HG03103 (cell line): ENCODE measurements around the gene MACROH2A1.

Source experiments
- ATAC-seq: cut with Tn5 transposase; IDR thresholded peaks from one replicate; pipeline ENCODE4 v1.9.1; 2021; ENCODE audit warnings: low read depth; ENCODE audit not compliant: unreplicated experiment

MACROH2A1 gene

DNA sequence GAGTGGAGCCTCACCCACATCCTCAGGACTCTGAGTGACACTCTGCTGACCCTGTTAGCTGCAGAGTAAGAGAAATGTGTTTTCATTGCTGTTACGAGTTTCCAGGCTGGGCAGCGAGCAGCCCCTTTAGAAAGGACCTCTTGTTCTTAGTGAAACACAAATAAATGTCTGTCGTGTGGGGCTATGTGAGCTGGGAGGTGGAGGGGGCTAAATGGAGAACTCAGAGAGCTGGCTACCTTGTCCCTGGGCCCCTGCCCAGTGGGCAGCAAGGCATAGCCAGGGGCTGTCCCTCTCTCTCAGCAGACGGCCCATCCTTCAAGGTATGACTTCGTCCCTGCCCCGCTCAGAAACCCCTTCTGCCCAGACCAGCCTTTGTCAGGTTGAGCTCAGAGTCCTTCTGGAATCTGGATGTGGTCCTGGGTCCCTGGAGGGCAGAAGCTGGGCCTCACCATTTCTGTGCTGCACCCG lies 38.0 kb upstream of the MACROH2A1 start:
- ATAC-seq: no peak

GRCh38 chr5:135435467-135436330 lies 36.7 kb upstream of the MACROH2A1 start:
- ATAC-seq: no peak

DNA sequence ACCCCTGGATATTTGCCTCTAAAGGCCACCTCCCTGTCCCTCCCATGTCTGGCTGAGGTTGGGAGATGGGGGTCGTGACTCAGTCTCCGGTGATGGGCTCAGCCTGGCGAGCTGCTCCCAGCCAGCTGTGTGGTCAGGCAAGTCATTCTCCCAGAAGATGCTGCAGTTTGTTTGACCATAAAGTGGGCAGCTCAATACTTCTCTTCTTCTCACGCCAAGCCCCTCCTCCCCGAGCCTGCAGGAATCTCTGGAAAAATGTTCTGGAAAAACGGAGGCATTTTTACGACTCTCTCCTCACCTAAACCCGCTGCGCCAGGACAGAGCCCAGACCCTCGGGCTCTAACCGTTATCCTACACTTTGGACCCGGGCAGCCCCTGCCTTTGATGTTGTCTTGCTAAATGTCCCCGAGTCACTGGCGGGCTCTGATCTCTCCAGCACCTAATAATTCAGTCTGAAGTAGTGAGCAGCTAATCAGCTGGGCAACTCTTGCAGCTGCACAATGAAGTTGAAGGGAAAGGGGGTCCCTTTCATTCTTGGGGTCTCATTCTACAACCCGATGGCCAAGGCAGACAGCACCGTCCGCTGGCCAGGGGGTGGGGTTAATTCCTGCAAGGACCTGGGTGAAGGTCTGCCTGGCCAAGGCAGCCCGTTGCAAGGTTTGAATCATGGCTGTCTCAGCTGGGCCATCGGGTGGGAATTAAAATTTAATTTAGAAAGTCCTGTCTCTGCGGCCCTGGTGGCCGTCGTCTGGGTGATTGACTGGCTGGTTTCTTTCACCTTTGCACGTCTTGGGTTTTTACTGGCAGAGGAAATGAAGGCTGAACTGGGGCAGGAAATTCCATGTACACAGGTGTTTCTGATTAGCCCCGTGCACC lies 35.8 kb upstream of the MACROH2A1 start:
- ATAC-seq: no peak

GRCh38 chr5:135433681-135434426 lies 34.8 kb upstream of the MACROH2A1 start:
- ATAC-seq: no peak

- ATAC-seq: no peak
Observed at GRCh38 chr5:135432113-135432512, 33.1 kb upstream of the MACROH2A1 start.

DNA sequence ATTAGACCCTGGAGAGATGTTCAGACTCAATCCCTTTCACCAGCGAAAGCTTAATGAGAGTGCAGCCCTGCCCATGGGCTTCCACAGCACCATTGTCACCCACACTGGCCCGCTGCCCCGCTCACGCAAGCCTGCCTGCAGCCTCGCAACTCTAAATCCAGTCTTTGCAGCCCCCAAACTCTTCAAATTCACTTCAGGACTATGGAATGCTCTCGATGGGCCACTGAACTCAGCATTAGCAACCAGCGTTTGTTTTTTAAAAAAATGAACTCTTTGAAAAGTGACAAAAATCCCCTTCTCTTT lies 31.1 kb upstream of the MACROH2A1 start:
- ATAC-seq: no peak

DNA sequence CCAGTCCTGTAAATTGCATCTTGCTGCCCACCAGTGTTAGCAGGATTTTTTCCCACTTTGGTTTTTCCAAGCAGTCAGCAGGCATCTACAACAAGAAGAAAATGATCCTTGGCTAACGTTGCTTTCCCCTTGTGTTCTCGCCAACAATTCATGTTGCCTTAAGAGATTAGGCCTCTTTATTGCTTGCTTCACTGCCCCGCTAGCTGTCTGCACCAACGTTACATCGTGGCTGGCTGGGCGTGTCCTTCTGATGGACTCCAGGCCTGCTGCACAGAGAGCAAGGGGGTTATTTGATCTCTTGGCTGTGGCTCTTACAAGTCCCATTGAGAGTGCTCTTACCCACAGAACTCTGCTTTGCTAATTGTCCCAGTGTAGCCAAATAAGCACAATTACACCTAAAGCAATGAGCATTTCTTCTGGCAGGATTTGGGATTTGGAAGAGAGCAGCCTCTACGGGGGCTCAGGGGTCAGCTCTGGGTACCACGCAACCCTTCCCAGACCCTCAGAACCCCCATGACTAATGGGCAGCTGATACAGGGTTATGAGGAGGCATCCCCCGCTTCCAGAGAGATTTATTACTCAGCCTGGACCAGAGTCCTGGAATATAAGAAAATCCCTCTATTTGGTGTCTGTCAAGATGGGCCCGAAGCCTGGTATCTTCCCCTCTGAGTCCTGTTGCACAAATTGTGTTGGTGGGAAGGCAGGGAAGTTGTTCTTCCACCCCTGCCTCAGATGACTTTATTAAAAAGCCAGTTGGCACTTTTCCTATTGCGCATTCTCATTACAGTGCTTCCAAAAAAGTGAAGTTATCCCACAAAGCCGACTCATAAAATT lies 30.5 kb upstream of the MACROH2A1 start:
- ATAC-seq: no peak

DNA sequence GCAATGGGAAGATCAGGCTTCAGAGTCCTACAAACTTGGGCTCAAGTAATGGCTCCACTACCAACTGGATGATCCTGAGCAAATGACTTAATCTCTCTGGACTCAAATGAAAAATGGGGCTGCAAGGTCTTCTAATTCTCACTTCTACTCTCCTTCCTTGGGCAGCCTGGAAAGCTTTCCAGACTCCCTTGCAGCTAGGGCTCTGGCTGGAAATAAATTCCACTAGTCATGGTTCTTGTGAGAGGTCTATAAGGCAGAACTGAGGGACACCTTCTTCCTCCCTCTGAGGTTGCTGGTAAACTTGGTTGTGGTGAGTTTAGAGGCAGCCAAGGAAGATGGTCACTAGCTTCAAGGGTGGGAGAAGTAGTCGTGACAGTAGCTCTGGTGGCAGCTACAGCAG lies 29.6 kb upstream of the MACROH2A1 start:
- no peak for ATAC-seq

DNA sequence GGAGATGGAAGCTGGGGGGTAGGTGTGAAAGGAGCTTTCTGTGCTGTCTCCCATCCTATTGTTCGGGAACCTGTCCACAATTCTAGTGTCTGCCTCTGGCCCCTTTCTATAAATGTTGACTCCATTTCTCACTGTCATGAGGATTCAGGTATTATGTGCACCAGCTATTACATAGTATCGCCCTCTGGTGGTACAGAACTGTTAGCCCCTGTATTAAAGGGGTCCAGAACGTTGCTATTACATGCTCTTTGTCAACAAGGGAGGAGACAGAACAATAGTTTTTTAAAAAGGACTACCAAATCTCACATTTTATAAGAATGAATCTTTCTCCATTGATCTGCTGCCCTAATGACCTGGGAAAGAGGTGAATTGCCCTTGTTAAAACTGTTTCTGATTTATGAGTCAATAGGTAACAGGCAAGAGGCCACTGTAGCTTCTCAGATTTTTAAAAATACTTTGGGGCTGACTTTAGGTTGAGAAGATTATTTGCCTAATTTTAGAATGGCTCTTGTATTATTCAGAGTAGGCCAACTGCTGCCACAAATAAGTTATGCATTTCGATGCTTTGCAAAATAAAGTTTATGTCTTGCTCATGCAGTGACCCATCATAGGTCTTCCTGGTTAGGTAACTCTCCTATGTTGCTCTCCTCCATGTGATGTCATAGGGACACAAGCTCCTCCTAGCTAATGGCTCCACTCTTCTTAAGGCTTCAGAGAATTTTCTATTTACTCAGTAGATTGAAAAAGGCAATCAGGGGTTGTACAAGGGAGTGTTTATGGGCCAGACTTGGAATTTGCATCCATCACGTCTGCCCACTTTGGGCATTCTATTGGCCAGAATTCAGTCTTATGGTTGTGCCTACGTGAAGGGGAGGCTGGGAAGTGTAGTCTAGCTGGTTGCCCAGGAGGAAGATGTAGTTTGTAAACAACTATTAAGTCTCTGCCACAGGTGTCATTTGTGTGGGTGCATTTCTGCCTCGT lies 27.4 kb upstream of the MACROH2A1 start:
- peak; percentile 96 for ATAC-seq

GRCh38 chr5:135425641-135426040 lies 26.6 kb upstream of the MACROH2A1 start:
- ATAC-seq: no peak

DNA sequence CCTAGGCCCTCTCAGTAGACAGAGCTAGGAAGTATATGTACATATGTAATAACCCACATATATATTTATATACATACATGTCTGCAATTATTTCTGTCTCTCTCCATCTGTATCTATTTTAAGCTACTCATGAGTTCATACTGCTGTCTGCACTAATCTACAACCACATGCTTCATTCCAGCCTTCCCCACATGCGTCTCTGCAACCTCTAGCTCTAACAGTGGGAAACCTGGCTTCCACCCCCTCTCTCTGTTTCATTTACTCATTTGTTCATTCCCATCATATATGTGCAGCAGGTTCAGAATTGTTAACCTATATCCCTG lies 24.8 kb upstream of the MACROH2A1 start:
- no peak for ATAC-seq

- ATAC-seq: no peak
Observed at GRCh38 chr5:135423146-135423845, 24.3 kb upstream of the MACROH2A1 start.

DNA sequence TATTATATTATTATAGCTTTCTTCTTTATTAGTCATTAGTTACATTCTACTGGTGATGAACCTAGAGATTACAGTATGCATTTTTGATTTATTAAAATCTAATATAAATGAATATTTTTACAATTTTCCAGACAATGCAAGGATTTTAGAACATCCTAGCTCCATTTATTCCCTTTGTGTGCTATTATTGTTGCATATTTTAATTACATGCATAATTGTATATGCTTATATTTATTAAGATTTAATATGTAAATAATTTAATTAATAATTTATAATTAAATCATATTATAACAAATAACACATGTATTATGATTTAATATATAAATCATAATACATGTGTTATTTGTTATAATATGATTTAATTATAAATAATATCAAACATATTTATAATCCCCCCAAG lies 23.4 kb upstream of the MACROH2A1 start:
- no peak for ATAC-seq

DNA sequence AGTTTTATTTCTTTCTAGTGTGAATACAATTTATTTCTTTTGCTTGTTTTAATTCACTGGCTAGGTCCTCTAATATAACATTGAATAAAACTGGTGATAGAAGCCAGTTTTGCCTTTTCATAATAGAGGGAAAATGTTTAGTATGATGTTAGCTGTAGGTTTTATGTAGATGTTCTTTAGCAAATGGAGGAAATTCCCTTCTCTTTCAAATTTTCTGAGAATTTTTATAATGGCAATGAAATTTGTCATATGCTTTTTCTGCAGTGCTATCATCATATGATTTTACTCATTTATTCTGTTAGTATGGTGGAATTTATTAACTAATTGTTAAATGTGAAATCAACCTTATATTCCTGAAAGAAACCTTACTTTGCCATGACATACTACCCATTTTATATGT lies 18.1 kb upstream of the MACROH2A1 start:
- ATAC-seq: no peak

- ATAC-seq: no peak
Observed at GRCh38 chr5:135405082-135405481, 6.1 kb upstream of the MACROH2A1 start.

DNA sequence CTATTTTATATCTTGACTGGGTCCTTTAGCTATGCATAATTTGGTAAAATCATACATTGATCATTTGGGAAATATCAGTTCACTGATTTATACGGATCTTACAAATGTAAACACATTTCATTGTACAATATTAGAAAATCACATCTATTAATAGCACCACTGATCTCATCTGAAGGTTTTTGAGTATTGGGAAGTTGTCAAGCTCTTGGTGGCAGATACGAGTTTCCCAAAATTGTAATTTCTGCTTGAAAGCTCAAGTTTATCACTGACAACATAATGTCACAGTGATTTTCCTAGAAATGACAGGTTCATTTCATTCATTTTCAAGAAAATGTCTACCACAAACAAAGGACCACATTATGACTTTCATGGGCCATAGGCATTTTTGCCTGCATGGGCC lies 3.0 kb upstream of the MACROH2A1 start:
- ATAC-seq: no peak

GRCh38 chr5:135400866-135401265 lies 1.8 kb upstream of the MACROH2A1 start:
- no peak for ATAC-seq

DNA sequence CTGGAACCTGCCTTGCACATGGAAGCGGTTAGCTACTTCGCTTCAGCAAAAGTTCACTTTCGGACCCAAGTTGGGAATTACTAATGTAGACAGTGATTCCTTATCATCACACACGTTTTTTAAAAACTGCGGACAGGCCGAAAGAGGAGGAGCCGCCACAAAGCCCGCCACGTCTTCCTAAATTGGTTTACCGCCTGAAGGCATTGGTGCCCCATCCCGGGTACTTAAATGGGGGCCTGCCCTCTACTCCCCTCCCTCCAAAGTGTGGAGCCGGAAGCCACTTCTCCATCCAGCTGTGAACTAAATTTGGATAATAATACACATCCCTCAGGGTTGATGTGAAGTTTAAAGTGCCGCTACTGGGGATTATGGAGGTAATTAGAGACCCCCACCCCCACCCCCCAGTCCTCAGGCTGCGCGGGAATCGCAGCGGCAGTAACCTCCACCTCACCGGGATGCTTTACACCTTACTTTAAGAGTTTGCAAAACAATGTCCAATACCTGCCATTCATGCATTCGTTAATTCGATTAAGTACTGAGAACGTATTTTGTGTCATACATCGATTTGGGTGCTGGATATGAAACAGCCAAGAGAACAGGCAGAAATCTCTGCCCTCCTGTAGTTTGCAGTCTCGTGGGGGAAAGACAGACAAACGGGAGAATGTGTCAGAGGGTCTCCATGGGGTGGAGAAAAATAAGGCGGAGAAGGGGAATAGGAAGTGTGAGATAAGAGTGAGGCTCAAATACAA lies 937 bp upstream of the MACROH2A1 start:
- ATAC-seq: no peak
